Mammary epithelial cell (primary cell): ENCODE data around the gene CSE1L.
A peak's percentile ranks its signal among the peaks of the same experiment; 100 is the strongest.

Source experiments
- EZH2 ChIP-seq: IDR thresholded peaks from 2 replicates; pipeline ENCODE4 v1.6.1; 2012; ENCODE audit warnings: low read length, inconsistent platforms, borderline replicate concordance
- TF ChIP-seq, protein P1 (sequence below), 2 donors: IDR thresholded peaks in 1 of 2; conservative IDR thresholded peaks in 1 of 2; 2 replicates each; pipeline ENCODE4 v1.5.1; 2011 to 2012; ENCODE audit warnings: inconsistent platforms in 2 of 2, low read length in 2 of 2, mild to moderate bottlenecking in 2 of 2, control low read depth in 1 of 2, low read depth in 1 of 2; ENCODE audit not compliant: insufficient read depth in 1 of 2; ENCODE audit errors: extremely low read depth in 1 of 2

- TF ChIP-seq, protein P1, sequence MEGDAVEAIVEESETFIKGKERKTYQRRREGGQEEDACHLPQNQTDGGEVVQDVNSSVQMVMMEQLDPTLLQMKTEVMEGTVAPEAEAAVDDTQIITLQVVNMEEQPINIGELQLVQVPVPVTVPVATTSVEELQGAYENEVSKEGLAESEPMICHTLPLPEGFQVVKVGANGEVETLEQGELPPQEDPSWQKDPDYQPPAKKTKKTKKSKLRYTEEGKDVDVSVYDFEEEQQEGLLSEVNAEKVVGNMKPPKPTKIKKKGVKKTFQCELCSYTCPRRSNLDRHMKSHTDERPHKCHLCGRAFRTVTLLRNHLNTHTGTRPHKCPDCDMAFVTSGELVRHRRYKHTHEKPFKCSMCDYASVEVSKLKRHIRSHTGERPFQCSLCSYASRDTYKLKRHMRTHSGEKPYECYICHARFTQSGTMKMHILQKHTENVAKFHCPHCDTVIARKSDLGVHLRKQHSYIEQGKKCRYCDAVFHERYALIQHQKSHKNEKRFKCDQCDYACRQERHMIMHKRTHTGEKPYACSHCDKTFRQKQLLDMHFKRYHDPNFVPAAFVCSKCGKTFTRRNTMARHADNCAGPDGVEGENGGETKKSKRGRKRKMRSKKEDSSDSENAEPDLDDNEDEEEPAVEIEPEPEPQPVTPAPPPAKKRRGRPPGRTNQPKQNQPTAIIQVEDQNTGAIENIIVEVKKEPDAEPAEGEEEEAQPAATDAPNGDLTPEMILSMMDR (conservative IDR thresholded peaks at IDR 0.05 in 1 of 2, IDR thresholded peaks at IDR 0.05 in 1 of 2; ENCODE audit: extremely low read depth in 1 of 2, insufficient read depth in 1 of 2, low read depth in 1 of 2, low read length in 2 of 2): peak in 1 of 2 donors; percentile 5
- TF ChIP-seq EZH2: no peak
These were observed 6.2 kb downstream of the CSE1L start for GRCh38 chr20:49052334-49052733.
